Esophagus (tissue), 2 donors: ENCODE measurements around the gene DUSP2. TPM values are rescaled to one million over a fixed set of nuclear protein-coding genes. Genes with fewer than 3 reads are reported as not detected.

ENCODE experiments used
- H3K27ac ChIP-seq, 2 donors: one replicate each; pipeline ENCODE4 v1.5.1; 2013; ENCODE audit warnings: low read depth in 2 of 2, mild to moderate bottlenecking in 2 of 2, inconsistent platforms in 1 of 2, low read length in 1 of 2, moderate library complexity in 1 of 2
- H3K27me3 ChIP-seq, 2 donors: one replicate each; pipeline ENCODE4 v1.6.1; 2013; ENCODE audit warnings: low read length in 2 of 2, control low read depth in 1 of 2, mild to moderate bottlenecking in 1 of 2; ENCODE audit not compliant: insufficient read depth in 2 of 2, control insufficient read depth in 1 of 2
- H3K36me3 ChIP-seq, 2 donors: one replicate each; pipeline ENCODE4 v1.6.1; 2013; ENCODE audit warnings: low read length in 1 of 2; ENCODE audit not compliant: control insufficient read depth in 2 of 2, insufficient read depth in 2 of 2
- H3K4me1 ChIP-seq, 2 donors: one replicate each; pipeline ENCODE4 v1.6.1; 2013; ENCODE audit warnings: low read length in 1 of 2; ENCODE audit not compliant: control insufficient read depth in 2 of 2, insufficient read depth in 2 of 2
- H3K4me3 ChIP-seq, 2 donors: one replicate each; pipeline ENCODE4 v1.5.1; 2013; ENCODE audit warnings: low read length in 2 of 2, mild to moderate bottlenecking in 2 of 2, low read depth in 1 of 2, moderate library complexity in 1 of 2
- H3K9me3 ChIP-seq, 2 donors: one replicate each; pipeline ENCODE4 v1.6.1; 2013; ENCODE audit warnings: mild to moderate bottlenecking in 2 of 2, low read depth in 1 of 2, low read length in 1 of 2, moderate library complexity in 1 of 2; ENCODE audit not compliant: control insufficient read depth in 2 of 2, insufficient read depth in 1 of 2
- WGBS, 2 donors: extraction: QIAGEN DNeasy Blood & Tissue Kit; methylation state at CpG; one replicate each; pipeline ENCODE4 v1.1.7; 2013; 5-methylcytosine and 5-hydroxymethylcytosine counted together
- polyA plus RNA-seq, 2 donors: library from polyadenylated mRNA; stranded (reverse); fragments of 200-250 nt; gene quantifications; one replicate each; pipeline ENCODE4 v1.2.3, GENCODE V29; 2013
- donor health status: healthy with polysubstance abuse.
- donor health status: Bipolar disorder and iron deficiency.

DUSP2 gene
- polyA plus RNA-seq, 2 donors = 2.8 to 3.2 TPM

- Histone ChIP-seq H3K27me3 (no peaks in the 10 kb centered on the region), H3K9me3 (no peaks in the 10 kb centered on the region), H3K4me1 (peaks cover 14% of the 10 kb centered on the region in 2 donors), H3K27ac (peak overlapping the region; percentile 14 to 53), H3K4me3 (no peak overlapping the region), H3K36me3 (no peaks in the 10 kb centered on the region)
- 36% methylated on average over 29 of the region's 29 CpGs for WGBS, 2 donors
Observed at GRCh38 chr2:96148410-96149217, 3.4 kb upstream of the DUSP2 start.

- WGBS, 2 donors = 75 to 76% methylated on average over 9 of the region's 9 CpGs
- H3K9me3 ChIP-seq = no peaks in the 10 kb centered on the region
- peaks cover 14% of the 10 kb centered on the region in 2 donors for H3K4me1 ChIP-seq
- no peak overlapping the region for H3K4me3 ChIP-seq
- H3K27me3 ChIP-seq = no peaks in the 10 kb centered on the region
- no peaks in the 10 kb centered on the region for H3K36me3 ChIP-seq
- H3K27ac ChIP-seq = peak overlapping the region in 1 of 2 donors; percentile 14
Observed at GRCh38 chr2:96147593-96148201, 2.5 kb upstream of the DUSP2 start.

GRCh38 chr2:96146881-96147592 lies 1.8 kb upstream of the DUSP2 start:
- H3K27ac ChIP-seq = peak overlapping the region; percentile 45 to 46
- no peaks in the 10 kb centered on the region for H3K36me3 ChIP-seq
- H3K9me3 ChIP-seq = no peaks in the 10 kb centered on the region
- H3K27me3 ChIP-seq = no peaks in the 10 kb centered on the region
- no peak overlapping the region for H3K4me3 ChIP-seq
- 79 to 86% methylated on average over 9 of the region's 9 CpGs for WGBS, 2 donors
- peaks cover 14 to 16% of the 10 kb centered on the region in 2 donors for H3K4me1 ChIP-seq

- WGBS, 2 donors = 58 to 64% methylated on average over 20 of the region's 20 CpGs
- peaks cover 14 to 17% of the 10 kb centered on the region in 2 donors for H3K4me1 ChIP-seq
- no peaks in the 10 kb centered on the region for H3K27me3 ChIP-seq
- no peaks in the 10 kb centered on the region for H3K9me3 ChIP-seq
- no peak overlapping the region for H3K4me3 ChIP-seq
- H3K27ac ChIP-seq = peak overlapping the region; percentile 60 to 69
- no peaks in the 10 kb centered on the region for H3K36me3 ChIP-seq
Observed at GRCh38 chr2:96146153-96146880, 1.1 kb upstream of the DUSP2 start.

GRCh38 chr2:96145848-96146152 lies 560 bp upstream of the DUSP2 start:
- Histone ChIP-seq H3K27ac (peak overlapping the region; percentile 60 to 69), H3K4me1 (peaks cover 14 to 17% of the 10 kb centered on the region in 2 donors), H3K9me3 (no peaks in the 10 kb centered on the region), H3K27me3 (no peaks in the 10 kb centered on the region), H3K36me3 (no peaks in the 10 kb centered on the region), H3K4me3 (no peak overlapping the region)
- 46 to 54% methylated on average over 3 of the region's 3 CpGs for WGBS, 2 donors

GRCh38 chr2:96144481-96145035 lies 682 bp downstream of the DUSP2 start:
- 5% methylated on average over 33 to 35 of the region's 35 CpGs for WGBS, 2 donors
- no peaks in the 10 kb centered on the region for H3K36me3 ChIP-seq
- H3K4me1 ChIP-seq = peaks cover 14 to 17% of the 10 kb centered on the region in 2 donors
- no peaks in the 10 kb centered on the region for H3K9me3 ChIP-seq
- H3K27ac ChIP-seq = peak overlapping the region in 1 of 2 donors; percentile 43
- no peaks in the 10 kb centered on the region for H3K27me3 ChIP-seq
- peak overlapping the region; percentile 60 to 68 for H3K4me3 ChIP-seq

GRCh38 chr2:96143848-96144480 lies 1.3 kb downstream of the DUSP2 start:
- no peak overlapping the region for H3K27ac ChIP-seq
- WGBS, 2 donors = 72 to 74% methylated on average over 23 of the region's 23 CpGs
- no peaks in the 10 kb centered on the region for H3K9me3 ChIP-seq
- H3K36me3 ChIP-seq = no peaks in the 10 kb centered on the region
- peak overlapping the region; percentile 60 to 68 for H3K4me3 ChIP-seq
- peaks cover 14 to 20% of the 10 kb centered on the region in 2 donors for H3K4me1 ChIP-seq
- no peaks in the 10 kb centered on the region for H3K27me3 ChIP-seq

- H3K9me3 ChIP-seq = no peaks in the 10 kb centered on the region
- WGBS, 2 donors = 75 to 79% methylated on average over 10 of the region's 10 CpGs
- no peaks in the 10 kb centered on the region for H3K27me3 ChIP-seq
- no peak overlapping the region for H3K27ac ChIP-seq
- H3K36me3 ChIP-seq = no peaks in the 10 kb centered on the region
- H3K4me3 ChIP-seq = peak overlapping the region in 1 of 2 donors; percentile 68
- peaks cover 10 to 23% of the 10 kb centered on the region in 2 donors for H3K4me1 ChIP-seq
Observed at GRCh38 chr2:96143231-96143847, 1.9 kb downstream of the DUSP2 start.
